Thyroid gland (tissue), 4 donors: Measurements from ENCODE around the gene SERTM2. TPM values are rescaled to one million over a fixed set of nuclear protein-coding genes. Genes with fewer than 3 reads are reported as not detected.

ENCODE experiments used
- DNase-seq, 2 donors: peaks; one replicate each; pipeline ENCODE4 v3.0.0-alpha.2; 2019
- H3K27ac ChIP-seq, 3 donors: fragments of 200-600 bp; sonication (generic); 1 replicate in 2 of 3; 2 replicates in 1 of 3; pipeline ENCODE4 v1.5.1; 2016 to 2019; ENCODE audit warnings: mild to moderate bottlenecking in 1 of 3, moderate library complexity in 1 of 3
- H3K27me3 ChIP-seq: fragments of 200-600 bp; sonication (generic); one replicate; pipeline ENCODE4 v1.5.1; 2019
- H3K36me3 ChIP-seq, 2 donors: fragments of 200-600 bp; sonication (generic); one replicate each; pipeline ENCODE4 v1.5.1; 2016 to 2019
- H3K4me1 ChIP-seq, 2 donors: fragments of 200-600 bp; sonication (generic); one replicate each; pipeline ENCODE4 v1.5.1; 2017 to 2019
- H3K4me3 ChIP-seq, 3 donors: fragments of 200-600 bp; sonication (generic); replicated peaks in 1 of 3; 1 replicate in 2 of 3; 2 replicates in 1 of 3; pipeline ENCODE4 v1.5.1; 2016; ENCODE audit warnings: mild to moderate bottlenecking in 1 of 3
- H3K9me3 ChIP-seq: fragments of 200-600 bp; sonication (generic); one replicate; pipeline ENCODE4 v1.5.1; 2017
- POLR2A ChIP-seq, 2 donors: fragments of 450-650 bp; IDR thresholded peaks; one replicate each; pipeline ENCODE4 v1.6.1; 2017; ENCODE audit warnings: antibody characterized with exemption in 2 of 2, mild to moderate bottlenecking in 2 of 2, moderate library complexity in 1 of 2
- WGBS, 2 donors: methylation state at CpG; one replicate each; pipeline ENCODE4 v1.1.5; 2017; 5-methylcytosine and 5-hydroxymethylcytosine counted together
- intact Hi-C: fragments of 100-400 bp; cut with DNase I; formaldehyde crosslinking; loops from one replicate; pipeline ENCODE4 v1.15.1; 2023
- total RNA-seq, 4 donors: library from RNA; depleted of rRNA; stranded (reverse); fragments of >200 nt; gene quantifications; one replicate each; pipeline ENCODE4 v1.2.3, GENCODE V29; 2016
- TF ChIP-seq, protein P1 (sequence below), 6 experiments: fragments of 200-600 bp in 3 of 6; fragments of 450-650 bp in 3 of 6; sonication (generic) in 3 of 6; IDR thresholded peaks; one replicate each; pipeline ENCODE4 v1.5.1; 2016 to 2019; ENCODE audit warnings: antibody characterized with exemption in 6 of 6, mild to moderate bottlenecking in 2 of 6, inconsistent platforms in 1 of 6, moderate library complexity in 1 of 6

The SERTM2 gene
- total RNA-seq, 4 donors from 2014 or later: not detected

DNA sequence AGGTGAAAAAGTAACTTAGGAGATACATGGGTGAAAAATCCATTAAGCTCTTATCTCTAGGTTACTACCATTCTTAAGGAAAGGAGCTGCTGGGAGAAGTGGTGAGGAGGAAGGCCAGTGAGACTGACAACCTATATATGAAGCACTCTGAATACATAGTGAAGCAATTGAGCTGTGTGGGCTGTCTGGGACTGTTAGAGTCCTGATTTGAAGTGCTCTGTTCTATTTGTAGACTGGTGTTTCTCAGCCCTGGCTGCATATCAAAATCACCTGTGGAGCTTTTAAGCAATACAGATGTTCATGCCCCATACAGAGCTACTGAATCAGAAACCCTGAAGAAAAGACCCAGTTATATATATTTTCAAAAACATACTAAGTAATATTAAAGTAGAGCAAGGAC, 3.9 kb downstream of the SERTM2 start:
- Histone ChIP-seq H3K4me1 (no peaks in the 10 kb centered on the region), H3K36me3 (no peaks in the 10 kb centered on the region), H3K4me3 (no peak overlapping the region), H3K27me3 (no peaks in the 10 kb centered on the region), H3K27ac (no peak overlapping the region), H3K9me3 (no peaks in the 10 kb centered on the region)
- no peak for TF ChIP-seq POLR2A (IDR thresholded peaks at IDR 0.05)
- TF ChIP-seq, protein P1, sequence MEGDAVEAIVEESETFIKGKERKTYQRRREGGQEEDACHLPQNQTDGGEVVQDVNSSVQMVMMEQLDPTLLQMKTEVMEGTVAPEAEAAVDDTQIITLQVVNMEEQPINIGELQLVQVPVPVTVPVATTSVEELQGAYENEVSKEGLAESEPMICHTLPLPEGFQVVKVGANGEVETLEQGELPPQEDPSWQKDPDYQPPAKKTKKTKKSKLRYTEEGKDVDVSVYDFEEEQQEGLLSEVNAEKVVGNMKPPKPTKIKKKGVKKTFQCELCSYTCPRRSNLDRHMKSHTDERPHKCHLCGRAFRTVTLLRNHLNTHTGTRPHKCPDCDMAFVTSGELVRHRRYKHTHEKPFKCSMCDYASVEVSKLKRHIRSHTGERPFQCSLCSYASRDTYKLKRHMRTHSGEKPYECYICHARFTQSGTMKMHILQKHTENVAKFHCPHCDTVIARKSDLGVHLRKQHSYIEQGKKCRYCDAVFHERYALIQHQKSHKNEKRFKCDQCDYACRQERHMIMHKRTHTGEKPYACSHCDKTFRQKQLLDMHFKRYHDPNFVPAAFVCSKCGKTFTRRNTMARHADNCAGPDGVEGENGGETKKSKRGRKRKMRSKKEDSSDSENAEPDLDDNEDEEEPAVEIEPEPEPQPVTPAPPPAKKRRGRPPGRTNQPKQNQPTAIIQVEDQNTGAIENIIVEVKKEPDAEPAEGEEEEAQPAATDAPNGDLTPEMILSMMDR (IDR thresholded peaks at IDR 0.05): no peak
- intact Hi-C loops: no loop called here
- DNase-seq: no peak

DNA sequence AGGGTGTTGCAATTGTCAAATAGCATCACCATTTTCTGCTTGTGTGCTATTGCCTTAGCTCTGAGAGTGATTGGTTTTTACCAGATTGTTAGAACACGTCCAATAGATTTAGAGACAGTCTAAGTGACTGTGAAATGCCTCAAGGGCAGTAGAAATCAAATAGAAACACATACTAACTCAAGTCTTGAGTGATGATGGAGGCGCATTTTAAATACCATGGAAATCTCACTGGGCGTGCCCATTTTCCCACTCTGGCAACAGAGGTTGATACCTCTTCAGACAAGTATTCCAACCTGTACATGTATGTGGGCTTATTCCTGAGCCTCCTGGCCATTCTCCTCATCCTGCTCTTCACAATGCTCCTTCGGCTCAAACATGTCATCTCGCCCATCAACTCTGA, 7.2 kb downstream of the SERTM2 start:
- intact Hi-C loops: no loop called here
- no peak for TF ChIP-seq POLR2A (IDR thresholded peaks at IDR 0.05)
- TF ChIP-seq, protein P1 (IDR thresholded peaks at IDR 0.05): no peak
- no peaks in the 10 kb centered on the region for H3K4me1 ChIP-seq
- no peaks in the 10 kb centered on the region for H3K9me3 ChIP-seq
- WGBS, 2 donors: 90 to 96% methylated on average over 5 of the region's 5 CpGs
- H3K4me3 ChIP-seq: no peak overlapping the region
- H3K36me3 ChIP-seq: no peaks in the 10 kb centered on the region
- H3K27ac ChIP-seq: no peak overlapping the region
- DNase-seq: no peak
- H3K27me3 ChIP-seq: no peaks in the 10 kb centered on the region

GRCh38 chrX:111519215-111519614, 7.8 kb downstream of the SERTM2 start:
- WGBS, 2 donors: 24 to 30% methylated on average over 2 of the region's 2 CpGs
- DNase-seq: no peak
- H3K9me3 ChIP-seq: no peaks in the 10 kb centered on the region
- no peaks in the 10 kb centered on the region for H3K36me3 ChIP-seq
- no peak for TF ChIP-seq POLR2A (IDR thresholded peaks at IDR 0.05)
- TF ChIP-seq, protein P1 (IDR thresholded peaks at IDR 0.05): no peak
- intact Hi-C loops: no loop called here
- no peaks in the 10 kb centered on the region for H3K27me3 ChIP-seq
- no peak overlapping the region for H3K27ac ChIP-seq
- H3K4me1 ChIP-seq: no peaks in the 10 kb centered on the region
- H3K4me3 ChIP-seq: no peak overlapping the region

GRCh38 chrX:111520506-111520905, 9.1 kb downstream of the SERTM2 start:
- no peak for TF ChIP-seq POLR2A (IDR thresholded peaks at IDR 0.05)
- TF ChIP-seq, protein P1 (IDR thresholded peaks at IDR 0.05): no peak
- Histone ChIP-seq H3K4me1 (no peaks in the 10 kb centered on the region), H3K36me3 (no peaks in the 10 kb centered on the region), H3K4me3 (no peak overlapping the region), H3K9me3 (no peaks in the 10 kb centered on the region), H3K27ac (no peak overlapping the region), H3K27me3 (no peaks in the 10 kb centered on the region)
- no peak for DNase-seq
- intact Hi-C loops: no loop called here

DNA sequence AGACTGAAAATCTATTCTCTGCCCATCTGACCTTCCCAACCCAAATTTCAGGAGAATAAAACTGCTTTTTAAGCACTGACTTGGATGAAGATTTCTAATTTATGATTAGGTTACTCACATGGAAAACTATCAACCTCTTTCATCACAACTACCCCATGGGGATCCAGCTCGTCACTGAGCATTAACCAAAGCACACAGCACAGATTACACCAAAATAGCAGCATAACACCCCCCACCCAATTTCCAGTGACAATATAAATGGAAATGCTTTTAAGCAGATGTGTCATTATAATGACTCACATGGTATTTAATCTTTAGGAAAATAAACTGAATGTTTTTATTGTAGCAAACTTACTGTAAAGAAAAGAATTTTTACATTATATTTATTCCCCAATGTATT, 9.7 kb downstream of the SERTM2 start:
- intact Hi-C loops: no loop called here
- H3K4me1 ChIP-seq: no peaks in the 10 kb centered on the region
- H3K27ac ChIP-seq: no peak overlapping the region
- DNase-seq: no peak
- no peaks in the 10 kb centered on the region for H3K27me3 ChIP-seq
- H3K4me3 ChIP-seq: no peak overlapping the region
- no peaks in the 10 kb centered on the region for H3K36me3 ChIP-seq
- TF ChIP-seq POLR2A (IDR thresholded peaks at IDR 0.05): no peak
- TF ChIP-seq, protein P1 (IDR thresholded peaks at IDR 0.05): no peak
- 93 to 100% methylated on average over 1 of the region's 1 CpG for WGBS, 2 donors
- H3K9me3 ChIP-seq: no peaks in the 10 kb centered on the region
